Measurements from ENCODE around the gene HPCAL4. TPM values are rescaled to one million over a fixed set of nuclear protein-coding genes. Genes with fewer than 3 reads are reported as not detected.

HPCAL4 gene
- total RNA-seq, 1 experiment from 2014 or later = 0.50 TPM

DNA sequence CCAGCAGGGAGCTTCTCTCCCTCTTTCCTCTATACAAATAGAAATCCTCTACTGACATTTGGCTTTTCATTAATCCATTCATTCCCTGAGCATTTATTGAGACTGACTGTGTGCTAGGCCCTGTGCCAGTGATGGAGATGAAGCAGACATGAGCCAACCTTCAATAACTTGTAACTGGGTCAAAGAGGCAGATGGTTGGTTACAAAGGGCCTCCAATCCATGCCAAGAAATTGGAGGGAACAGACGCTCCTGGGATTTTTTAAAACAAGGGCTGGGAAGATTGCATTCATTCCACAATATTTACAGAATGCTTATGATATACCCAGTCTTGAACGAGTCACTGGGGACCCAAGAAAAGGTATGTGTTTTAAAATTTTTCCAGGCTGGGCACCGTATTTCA is 6.2 kb downstream of the HPCAL4 start:
- CTCF ChIA-PET = no interaction called here
- Mint-ChIP-seq H3K9me3 (no peaks in the 10 kb centered on the region), H3K4me3 (no peak overlapping the region), H3K4me1 (no peaks in the 10 kb centered on the region; the same call in 1 of the 2 replicates), H3K27me3 (ENCODE audit: low read depth) (peaks cover 100% of the 10 kb centered on the region), H3K36me3 (no peaks in the 10 kb centered on the region; the same call in 1 of the 2 replicates), H3K27ac (no peak overlapping the region)
- ATAC-seq (no peak), DNase-seq (ENCODE audit: low spot score) (no peak)
- TF ChIP-seq, protein P1, sequence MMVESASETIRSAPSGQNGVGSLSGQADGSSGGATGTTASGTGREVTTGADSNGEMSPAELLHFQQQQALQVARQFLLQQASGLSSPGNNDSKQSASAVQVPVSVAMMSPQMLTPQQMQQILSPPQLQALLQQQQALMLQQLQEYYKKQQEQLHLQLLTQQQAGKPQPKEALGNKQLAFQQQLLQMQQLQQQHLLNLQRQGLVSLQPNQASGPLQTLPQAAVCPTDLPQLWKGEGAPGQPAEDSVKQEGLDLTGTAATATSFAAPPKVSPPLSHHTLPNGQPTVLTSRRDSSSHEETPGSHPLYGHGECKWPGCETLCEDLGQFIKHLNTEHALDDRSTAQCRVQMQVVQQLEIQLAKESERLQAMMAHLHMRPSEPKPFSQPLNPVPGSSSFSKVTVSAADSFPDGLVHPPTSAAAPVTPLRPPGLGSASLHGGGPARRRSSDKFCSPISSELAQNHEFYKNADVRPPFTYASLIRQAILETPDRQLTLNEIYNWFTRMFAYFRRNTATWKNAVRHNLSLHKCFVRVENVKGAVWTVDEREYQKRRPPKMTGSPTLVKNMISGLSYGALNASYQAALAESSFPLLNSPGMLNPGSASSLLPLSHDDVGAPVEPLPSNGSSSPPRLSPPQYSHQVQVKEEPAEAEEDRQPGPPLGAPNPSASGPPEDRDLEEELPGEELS (CRISPR knock-in tag; IDR thresholded peaks at IDR 0.05) = no peak
- TF ChIP-seq FOXP1 (CRISPR knock-in tag; IDR thresholded peaks at IDR 0.05; ENCODE audit: borderline replicate concordance) (no peak), EMX1 (CRISPR knock-in tag; IDR thresholded peaks at IDR 0.05) (no peak), RELA (CRISPR knock-in tag; IDR thresholded peaks at IDR 0.05; ENCODE audit: borderline replicate concordance) (no peak), NR1H2 (CRISPR knock-in tag; IDR thresholded peaks at IDR 0.05) (no peak), FOXJ3 (CRISPR knock-in tag; IDR thresholded peaks at IDR 0.05; ENCODE audit: borderline replicate concordance) (no peak), GABPB1 (CRISPR knock-in tag; IDR thresholded peaks at IDR 0.05) (no peak), NR3C1 (CRISPR knock-in tag; conservative IDR thresholded peaks at IDR 0.05; ENCODE audit: low read depth) (no peak)
- TF ChIP-seq, protein P2, sequence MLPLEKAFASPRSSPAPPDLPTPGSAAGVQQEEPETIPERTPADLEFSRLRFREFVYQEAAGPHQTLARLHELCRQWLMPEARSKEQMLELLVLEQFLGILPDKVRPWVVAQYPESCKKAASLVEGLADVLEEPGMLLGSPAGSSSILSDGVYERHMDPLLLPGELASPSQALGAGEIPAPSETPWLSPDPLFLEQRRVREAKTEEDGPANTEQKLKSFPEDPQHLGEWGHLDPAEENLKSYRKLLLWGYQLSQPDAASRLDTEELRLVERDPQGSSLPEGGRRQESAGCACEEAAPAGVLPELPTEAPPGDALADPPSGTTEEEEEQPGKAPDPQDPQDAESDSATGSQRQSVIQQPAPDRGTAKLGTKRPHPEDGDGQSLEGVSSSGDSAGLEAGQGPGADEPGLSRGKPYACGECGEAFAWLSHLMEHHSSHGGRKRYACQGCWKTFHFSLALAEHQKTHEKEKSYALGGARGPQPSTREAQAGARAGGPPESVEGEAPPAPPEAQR (CRISPR knock-in tag; IDR thresholded peaks at IDR 0.05) = no peak
- TF ChIP-seq, protein P3, sequence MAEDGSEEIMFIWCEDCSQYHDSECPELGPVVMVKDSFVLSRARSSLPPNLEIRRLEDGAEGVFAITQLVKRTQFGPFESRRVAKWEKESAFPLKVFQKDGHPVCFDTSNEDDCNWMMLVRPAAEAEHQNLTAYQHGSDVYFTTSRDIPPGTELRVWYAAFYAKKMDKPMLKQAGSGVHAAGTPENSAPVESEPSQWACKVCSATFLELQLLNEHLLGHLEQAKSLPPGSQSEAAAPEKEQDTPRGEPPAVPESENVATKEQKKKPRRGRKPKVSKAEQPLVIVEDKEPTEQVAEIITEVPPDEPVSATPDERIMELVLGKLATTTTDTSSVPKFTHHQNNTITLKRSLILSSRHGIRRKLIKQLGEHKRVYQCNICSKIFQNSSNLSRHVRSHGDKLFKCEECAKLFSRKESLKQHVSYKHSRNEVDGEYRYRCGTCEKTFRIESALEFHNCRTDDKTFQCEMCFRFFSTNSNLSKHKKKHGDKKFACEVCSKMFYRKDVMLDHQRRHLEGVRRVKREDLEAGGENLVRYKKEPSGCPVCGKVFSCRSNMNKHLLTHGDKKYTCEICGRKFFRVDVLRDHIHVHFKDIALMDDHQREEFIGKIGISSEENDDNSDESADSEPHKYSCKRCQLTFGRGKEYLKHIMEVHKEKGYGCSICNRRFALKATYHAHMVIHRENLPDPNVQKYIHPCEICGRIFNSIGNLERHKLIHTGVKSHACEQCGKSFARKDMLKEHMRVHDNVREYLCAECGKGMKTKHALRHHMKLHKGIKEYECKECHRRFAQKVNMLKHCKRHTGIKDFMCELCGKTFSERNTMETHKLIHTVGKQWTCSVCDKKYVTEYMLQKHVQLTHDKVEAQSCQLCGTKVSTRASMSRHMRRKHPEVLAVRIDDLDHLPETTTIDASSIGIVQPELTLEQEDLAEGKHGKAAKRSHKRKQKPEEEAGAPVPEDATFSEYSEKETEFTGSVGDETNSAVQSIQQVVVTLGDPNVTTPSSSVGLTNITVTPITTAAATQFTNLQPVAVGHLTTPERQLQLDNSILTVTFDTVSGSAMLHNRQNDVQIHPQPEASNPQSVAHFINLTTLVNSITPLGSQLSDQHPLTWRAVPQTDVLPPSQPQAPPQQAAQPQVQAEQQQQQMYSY (CRISPR knock-in tag; IDR thresholded peaks at IDR 0.05) = no peak
- TF ChIP-seq, protein P4, sequence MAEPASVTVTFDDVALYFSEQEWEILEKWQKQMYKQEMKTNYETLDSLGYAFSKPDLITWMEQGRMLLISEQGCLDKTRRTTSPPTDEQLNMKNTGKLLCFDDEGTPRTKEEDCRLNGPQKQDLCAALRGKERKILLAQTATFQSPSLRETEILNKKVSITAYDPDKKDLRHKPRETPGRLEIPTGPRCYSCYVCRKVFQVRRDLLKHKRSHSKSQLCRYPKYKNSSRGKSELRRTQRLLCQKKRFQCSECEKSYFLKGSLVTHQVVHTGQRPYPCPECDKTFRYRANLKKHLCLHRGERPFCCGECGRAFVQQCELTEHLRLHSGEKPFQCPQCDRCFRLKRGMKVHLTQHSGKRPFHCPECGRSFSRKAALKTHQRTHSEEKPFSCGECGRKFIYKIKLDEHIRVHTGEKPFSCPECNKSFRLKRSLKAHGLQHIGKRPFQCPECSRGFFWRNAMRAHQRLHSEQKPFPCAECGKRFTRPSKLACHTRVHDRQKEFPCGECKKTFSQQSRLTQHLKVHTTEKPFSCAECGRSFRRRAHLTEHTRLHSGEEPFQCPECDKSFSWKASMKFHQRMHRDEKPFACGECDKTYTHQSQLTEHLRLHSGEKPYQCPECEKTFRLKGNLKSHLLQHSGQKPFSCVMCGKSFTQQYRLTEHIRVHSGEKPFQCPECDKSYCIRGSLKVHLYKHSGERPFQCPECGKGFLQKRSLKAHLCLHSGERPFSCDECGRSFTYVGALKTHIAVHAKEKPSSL (CRISPR knock-in tag; conservative IDR thresholded peaks at IDR 0.05) = no peak
- TF ChIP-seq, protein P5, sequence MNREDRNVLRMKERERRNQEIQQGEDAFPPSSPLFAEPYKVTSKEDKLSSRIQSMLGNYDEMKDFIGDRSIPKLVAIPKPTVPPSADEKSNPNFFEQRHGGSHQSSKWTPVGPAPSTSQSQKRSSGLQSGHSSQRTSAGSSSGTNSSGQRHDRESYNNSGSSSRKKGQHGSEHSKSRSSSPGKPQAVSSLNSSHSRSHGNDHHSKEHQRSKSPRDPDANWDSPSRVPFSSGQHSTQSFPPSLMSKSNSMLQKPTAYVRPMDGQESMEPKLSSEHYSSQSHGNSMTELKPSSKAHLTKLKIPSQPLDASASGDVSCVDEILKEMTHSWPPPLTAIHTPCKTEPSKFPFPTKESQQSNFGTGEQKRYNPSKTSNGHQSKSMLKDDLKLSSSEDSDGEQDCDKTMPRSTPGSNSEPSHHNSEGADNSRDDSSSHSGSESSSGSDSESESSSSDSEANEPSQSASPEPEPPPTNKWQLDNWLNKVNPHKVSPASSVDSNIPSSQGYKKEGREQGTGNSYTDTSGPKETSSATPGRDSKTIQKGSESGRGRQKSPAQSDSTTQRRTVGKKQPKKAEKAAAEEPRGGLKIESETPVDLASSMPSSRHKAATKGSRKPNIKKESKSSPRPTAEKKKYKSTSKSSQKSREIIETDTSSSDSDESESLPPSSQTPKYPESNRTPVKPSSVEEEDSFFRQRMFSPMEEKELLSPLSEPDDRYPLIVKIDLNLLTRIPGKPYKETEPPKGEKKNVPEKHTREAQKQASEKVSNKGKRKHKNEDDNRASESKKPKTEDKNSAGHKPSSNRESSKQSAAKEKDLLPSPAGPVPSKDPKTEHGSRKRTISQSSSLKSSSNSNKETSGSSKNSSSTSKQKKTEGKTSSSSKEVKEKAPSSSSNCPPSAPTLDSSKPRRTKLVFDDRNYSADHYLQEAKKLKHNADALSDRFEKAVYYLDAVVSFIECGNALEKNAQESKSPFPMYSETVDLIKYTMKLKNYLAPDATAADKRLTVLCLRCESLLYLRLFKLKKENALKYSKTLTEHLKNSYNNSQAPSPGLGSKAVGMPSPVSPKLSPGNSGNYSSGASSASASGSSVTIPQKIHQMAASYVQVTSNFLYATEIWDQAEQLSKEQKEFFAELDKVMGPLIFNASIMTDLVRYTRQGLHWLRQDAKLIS (CRISPR knock-in tag; IDR thresholded peaks at IDR 0.05; ENCODE audit: borderline replicate concordance) = no peak
- TF ChIP-seq, protein P6, sequence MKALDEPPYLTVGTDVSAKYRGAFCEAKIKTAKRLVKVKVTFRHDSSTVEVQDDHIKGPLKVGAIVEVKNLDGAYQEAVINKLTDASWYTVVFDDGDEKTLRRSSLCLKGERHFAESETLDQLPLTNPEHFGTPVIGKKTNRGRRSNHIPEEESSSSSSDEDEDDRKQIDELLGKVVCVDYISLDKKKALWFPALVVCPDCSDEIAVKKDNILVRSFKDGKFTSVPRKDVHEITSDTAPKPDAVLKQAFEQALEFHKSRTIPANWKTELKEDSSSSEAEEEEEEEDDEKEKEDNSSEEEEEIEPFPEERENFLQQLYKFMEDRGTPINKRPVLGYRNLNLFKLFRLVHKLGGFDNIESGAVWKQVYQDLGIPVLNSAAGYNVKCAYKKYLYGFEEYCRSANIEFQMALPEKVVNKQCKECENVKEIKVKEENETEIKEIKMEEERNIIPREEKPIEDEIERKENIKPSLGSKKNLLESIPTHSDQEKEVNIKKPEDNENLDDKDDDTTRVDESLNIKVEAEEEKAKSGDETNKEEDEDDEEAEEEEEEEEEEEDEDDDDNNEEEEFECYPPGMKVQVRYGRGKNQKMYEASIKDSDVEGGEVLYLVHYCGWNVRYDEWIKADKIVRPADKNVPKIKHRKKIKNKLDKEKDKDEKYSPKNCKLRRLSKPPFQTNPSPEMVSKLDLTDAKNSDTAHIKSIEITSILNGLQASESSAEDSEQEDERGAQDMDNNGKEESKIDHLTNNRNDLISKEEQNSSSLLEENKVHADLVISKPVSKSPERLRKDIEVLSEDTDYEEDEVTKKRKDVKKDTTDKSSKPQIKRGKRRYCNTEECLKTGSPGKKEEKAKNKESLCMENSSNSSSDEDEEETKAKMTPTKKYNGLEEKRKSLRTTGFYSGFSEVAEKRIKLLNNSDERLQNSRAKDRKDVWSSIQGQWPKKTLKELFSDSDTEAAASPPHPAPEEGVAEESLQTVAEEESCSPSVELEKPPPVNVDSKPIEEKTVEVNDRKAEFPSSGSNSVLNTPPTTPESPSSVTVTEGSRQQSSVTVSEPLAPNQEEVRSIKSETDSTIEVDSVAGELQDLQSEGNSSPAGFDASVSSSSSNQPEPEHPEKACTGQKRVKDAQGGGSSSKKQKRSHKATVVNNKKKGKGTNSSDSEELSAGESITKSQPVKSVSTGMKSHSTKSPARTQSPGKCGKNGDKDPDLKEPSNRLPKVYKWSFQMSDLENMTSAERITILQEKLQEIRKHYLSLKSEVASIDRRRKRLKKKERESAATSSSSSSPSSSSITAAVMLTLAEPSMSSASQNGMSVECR (CRISPR knock-in tag; IDR thresholded peaks at IDR 0.05; ENCODE audit: borderline replicate concordance) = no peak
- POLR2A ChIA-PET = no interaction called here
